ENCODE data around the gene AVPR1B.

The AVPR1B gene

GRCh38 chr1:206087091-206087490 lies 30.1 kb downstream of the AVPR1B start:
- no peak for DNase-seq (ENCODE audit: low read depth in 2 of 2)
- H3K4me3 ChIP-seq (replicated peaks in 1 of 2; ENCODE audit: low read depth in 2 of 2, low read length in 2 of 2): no peak overlapping the region
- TF ChIP-seq CTCF (IDR thresholded peaks at IDR 0.05; ENCODE audit: low read depth, low read length): no peak

- H3K4me3 ChIP-seq (replicated peaks in 1 of 2; ENCODE audit: low read depth in 2 of 2, low read length in 2 of 2): no peak overlapping the region
- no peak for TF ChIP-seq CTCF (IDR thresholded peaks at IDR 0.05; ENCODE audit: low read depth, low read length)
Measured at GRCh38 chr1:206083750-206084149, 33.4 kb downstream of the AVPR1B start.

GRCh38 chr1:206082831-206083695 lies 34.1 kb downstream of the AVPR1B start:
- no peak overlapping the region for H3K4me3 ChIP-seq (replicated peaks in 1 of 2; ENCODE audit: low read depth in 2 of 2, low read length in 2 of 2)
- no peak for DNase-seq (ENCODE audit: low read depth in 2 of 2)
- TF ChIP-seq CTCF (IDR thresholded peaks at IDR 0.05; ENCODE audit: low read depth, low read length): no peak

More at GRCh38 chr1:206083750-206084149, 33.4 kb downstream of the AVPR1B start:
- DNase-seq (ENCODE audit: low read depth in 2 of 2): no peak

GRCh38 chr1:206081856-206082255 lies 35.3 kb downstream of the AVPR1B start:
- no peak for DNase-seq (ENCODE audit: low read depth in 2 of 2)
- H3K4me3 ChIP-seq (replicated peaks in 1 of 2; ENCODE audit: low read depth in 2 of 2, low read length in 2 of 2): no peak overlapping the region
- TF ChIP-seq CTCF (IDR thresholded peaks at IDR 0.05; ENCODE audit: low read depth, low read length): no peak

GRCh38 chr1:206080026-206080820 lies 37.0 kb downstream of the AVPR1B start:
- no peak for TF ChIP-seq CTCF (IDR thresholded peaks at IDR 0.05; ENCODE audit: low read depth, low read length)
- DNase-seq (ENCODE audit: low read depth in 2 of 2): no peak
- no peak overlapping the region for H3K4me3 ChIP-seq (replicated peaks in 1 of 2; ENCODE audit: low read depth in 2 of 2, low read length in 2 of 2)

GRCh38 chr1:206079135-206079534 lies 38.1 kb downstream of the AVPR1B start:
- no peak for DNase-seq (ENCODE audit: low read depth in 2 of 2)
- no peak overlapping the region for H3K4me3 ChIP-seq (replicated peaks in 1 of 2; ENCODE audit: low read depth in 2 of 2, low read length in 2 of 2)
- TF ChIP-seq CTCF (IDR thresholded peaks at IDR 0.05; ENCODE audit: low read depth, low read length): no peak

Data from cardiac fibroblast (primary cell).